Measurements from ENCODE around the gene RPN1.

RPN1 gene

GRCh38 chr3:128650096-128651050, at the start of gene RPN1:
Gene RPN1, minus strand, starts transcription at chr3:128650818. Its CDS starts 18 bp downstream, at chr3:128650800.
- Histone ChIP-seq H3K9me3 (ENCODE audit: control insufficient read depth, insufficient read depth, low read length) (no peaks in the 10 kb centered on the region), H3K27me3 (ENCODE audit: control insufficient read depth, insufficient read depth, low read length) (no peaks in the 10 kb centered on the region), H3K4me3 (ENCODE audit: low read length) (peak within 1 kb of the TSS; percentile 87), H3K36me3 (ENCODE audit: control insufficient read depth, insufficient read depth, low read length) (no peaks in the 10 kb centered on the region), H3K4me1 (ENCODE audit: control insufficient read depth, insufficient read depth, low read length) (no peaks in the 10 kb centered on the region), H3K27ac (ENCODE audit: low read length) (no peak within 1 kb of the TSS)
- WGBS (ENCODE audit: insufficient coverage, insufficient read length), result no CpG with 5 or more reads among the region's 96 CpGs
- peak; percentile 55 for DNase-seq (ENCODE audit: low read depth, low spot score)

GRCh38 chr3:128698211-128699047, 47.8 kb upstream of the RPN1 start:
- no peaks in the 10 kb centered on the region for H3K9me3 ChIP-seq (ENCODE audit: control insufficient read depth, insufficient read depth, low read length)
- no peak overlapping the region for H3K27ac ChIP-seq (ENCODE audit: low read length)
- H3K27me3 ChIP-seq (ENCODE audit: control insufficient read depth, insufficient read depth, low read length), result no peaks in the 10 kb centered on the region
- peak overlapping the region; percentile 68 for H3K4me3 ChIP-seq (ENCODE audit: low read length)
- H3K4me1 ChIP-seq (ENCODE audit: control insufficient read depth, insufficient read depth, low read length), result no peaks in the 10 kb centered on the region
- DNase-seq (ENCODE audit: low read depth, low spot score), result no peak
- WGBS (ENCODE audit: insufficient coverage, insufficient read length), result no CpG with 5 or more reads among the region's 53 CpGs
- H3K36me3 ChIP-seq (ENCODE audit: control insufficient read depth, insufficient read depth, low read length), result no peaks in the 10 kb centered on the region

GRCh38 chr3:128697341-128697740, 46.7 kb upstream of the RPN1 start:
- no CpG with 5 or more reads among the region's 8 CpGs for WGBS (ENCODE audit: insufficient coverage, insufficient read length)
- Histone ChIP-seq H3K4me3 (ENCODE audit: low read length) (no peak overlapping the region), H3K36me3 (ENCODE audit: control insufficient read depth, insufficient read depth, low read length) (no peaks in the 10 kb centered on the region), H3K27me3 (ENCODE audit: control insufficient read depth, insufficient read depth, low read length) (no peaks in the 10 kb centered on the region), H3K4me1 (ENCODE audit: control insufficient read depth, insufficient read depth, low read length) (no peaks in the 10 kb centered on the region), H3K27ac (ENCODE audit: low read length) (no peak overlapping the region), H3K9me3 (ENCODE audit: control insufficient read depth, insufficient read depth, low read length) (no peaks in the 10 kb centered on the region)
- no peak for DNase-seq (ENCODE audit: low read depth, low spot score)

GRCh38 chr3:128693696-128694095, 43.1 kb upstream of the RPN1 start:
- Histone ChIP-seq H3K27me3 (ENCODE audit: control insufficient read depth, insufficient read depth, low read length) (no peaks in the 10 kb centered on the region), H3K4me1 (ENCODE audit: control insufficient read depth, insufficient read depth, low read length) (no peaks in the 10 kb centered on the region), H3K27ac (ENCODE audit: low read length) (no peak overlapping the region), H3K9me3 (ENCODE audit: control insufficient read depth, insufficient read depth, low read length) (no peaks in the 10 kb centered on the region), H3K36me3 (ENCODE audit: control insufficient read depth, insufficient read depth, low read length) (no peaks in the 10 kb centered on the region), H3K4me3 (ENCODE audit: low read length) (no peak overlapping the region)
- no CpG with 5 or more reads among the region's 2 CpGs for WGBS (ENCODE audit: insufficient coverage, insufficient read length)
- no peak for DNase-seq (ENCODE audit: low read depth, low spot score)

- Histone ChIP-seq H3K4me1 (ENCODE audit: control insufficient read depth, insufficient read depth, low read length) (no peaks in the 10 kb centered on the region), H3K27me3 (ENCODE audit: control insufficient read depth, insufficient read depth, low read length) (no peaks in the 10 kb centered on the region), H3K36me3 (ENCODE audit: control insufficient read depth, insufficient read depth, low read length) (no peaks in the 10 kb centered on the region), H3K4me3 (ENCODE audit: low read length) (no peak overlapping the region), H3K9me3 (ENCODE audit: control insufficient read depth, insufficient read depth, low read length) (no peaks in the 10 kb centered on the region), H3K27ac (ENCODE audit: low read length) (no peak overlapping the region)
- no peak for DNase-seq (ENCODE audit: low read depth, low spot score)
- WGBS (ENCODE audit: insufficient coverage, insufficient read length), result no CpG with 5 or more reads among the region's 5 CpGs
Measured at GRCh38 chr3:128689060-128689459, 38.4 kb upstream of the RPN1 start.

GRCh38 chr3:128686465-128686864, 35.8 kb upstream of the RPN1 start:
- no peak for DNase-seq (ENCODE audit: low read depth, low spot score)
- WGBS (ENCODE audit: insufficient coverage, insufficient read length), result no CpG with 5 or more reads among the region's 8 CpGs

GRCh38 chr3:128684986-128685726, 34.5 kb upstream of the RPN1 start:
- no CpG with 5 or more reads among the region's 11 CpGs for WGBS (ENCODE audit: insufficient coverage, insufficient read length)

More at GRCh38 chr3:128686465-128686864, 35.8 kb upstream of the RPN1 start:
- Histone ChIP-seq H3K36me3 (ENCODE audit: control insufficient read depth, insufficient read depth, low read length) (no peaks in the 10 kb centered on the region), H3K27ac (ENCODE audit: low read length) (no peak overlapping the region), H3K4me3 (ENCODE audit: low read length) (no peak overlapping the region), H3K27me3 (ENCODE audit: control insufficient read depth, insufficient read depth, low read length) (no peaks in the 10 kb centered on the region), H3K4me1 (ENCODE audit: control insufficient read depth, insufficient read depth, low read length) (no peaks in the 10 kb centered on the region; the same call in 1 of the 2 replicates), H3K9me3 (ENCODE audit: control insufficient read depth, insufficient read depth, low read length) (no peaks in the 10 kb centered on the region)

GRCh38 chr3:128683957-128684356, 33.3 kb upstream of the RPN1 start:
- no peak overlapping the region for H3K4me3 ChIP-seq (ENCODE audit: low read length)
- H3K4me1 ChIP-seq (ENCODE audit: control insufficient read depth, insufficient read depth, low read length), result no peaks in the 10 kb centered on the region; the same call in 1 of the 2 replicates
- no peak overlapping the region for H3K27ac ChIP-seq (ENCODE audit: low read length)
- WGBS (ENCODE audit: insufficient coverage, insufficient read length), result no CpG with 5 or more reads among the region's 3 CpGs
- H3K36me3 ChIP-seq (ENCODE audit: control insufficient read depth, insufficient read depth, low read length), result no peaks in the 10 kb centered on the region
- H3K27me3 ChIP-seq (ENCODE audit: control insufficient read depth, insufficient read depth, low read length), result no peaks in the 10 kb centered on the region
- no peaks in the 10 kb centered on the region for H3K9me3 ChIP-seq (ENCODE audit: control insufficient read depth, insufficient read depth, low read length)
- no peak for DNase-seq (ENCODE audit: low read depth, low spot score)

More at GRCh38 chr3:128684986-128685726, 34.5 kb upstream of the RPN1 start:
- no peak for DNase-seq (ENCODE audit: low read depth, low spot score)
- Histone ChIP-seq H3K4me3 (ENCODE audit: low read length) (no peak overlapping the region), H3K9me3 (ENCODE audit: control insufficient read depth, insufficient read depth, low read length) (no peaks in the 10 kb centered on the region), H3K36me3 (ENCODE audit: control insufficient read depth, insufficient read depth, low read length) (no peaks in the 10 kb centered on the region), H3K27me3 (ENCODE audit: control insufficient read depth, insufficient read depth, low read length) (no peaks in the 10 kb centered on the region), H3K4me1 (ENCODE audit: control insufficient read depth, insufficient read depth, low read length) (no peaks in the 10 kb centered on the region; the same call in 1 of the 2 replicates), H3K27ac (ENCODE audit: low read length) (no peak overlapping the region)

GRCh38 chr3:128681369-128681829, 30.8 kb upstream of the RPN1 start:
- Histone ChIP-seq H3K27me3 (ENCODE audit: control insufficient read depth, insufficient read depth, low read length) (peaks cover 9% of the 10 kb centered on the region; the same call in 1 of the 2 replicates), H3K9me3 (ENCODE audit: control insufficient read depth, insufficient read depth, low read length) (no peaks in the 10 kb centered on the region), H3K36me3 (ENCODE audit: control insufficient read depth, insufficient read depth, low read length) (no peaks in the 10 kb centered on the region), H3K4me3 (ENCODE audit: low read length) (peak overlapping the region; percentile 52; the same call in 1 of the 2 replicates), H3K4me1 (ENCODE audit: control insufficient read depth, insufficient read depth, low read length) (no peaks in the 10 kb centered on the region; the same call in none of the 2 replicates), H3K27ac (ENCODE audit: low read length) (no peak overlapping the region)
- DNase-seq (ENCODE audit: low read depth, low spot score), result no peak
- no CpG with 5 or more reads among the region's 9 CpGs for WGBS (ENCODE audit: insufficient coverage, insufficient read length)

Measured in iPS DF 6.9 (cell line).